Coronary artery (tissue), 2 donors: ENCODE measurements around the gene GPR37.

ENCODE experiments used
- DNase-seq: peaks from one replicate; pipeline ENCODE4 v3.0.0-alpha.2; 2017; ENCODE audit warnings: low spot score
- H3K27ac ChIP-seq, 2 donors: fragments of 200-600 bp; sonication (generic); one replicate each; pipeline ENCODE4 v1.5.1; 2016 to 2019
- H3K4me3 ChIP-seq: fragments of 200-600 bp; sonication (generic); 2 replicates; pipeline ENCODE4 v1.5.1; 2016; ENCODE audit warnings: mild to moderate bottlenecking, moderate library complexity
- TF ChIP-seq, protein P1 (sequence below): fragments of 200-600 bp; sonication (generic); IDR thresholded peaks from one replicate; pipeline ENCODE4 v1.5.1; 2019; ENCODE audit warnings: antibody characterized with exemption

GPR37 gene

DNA sequence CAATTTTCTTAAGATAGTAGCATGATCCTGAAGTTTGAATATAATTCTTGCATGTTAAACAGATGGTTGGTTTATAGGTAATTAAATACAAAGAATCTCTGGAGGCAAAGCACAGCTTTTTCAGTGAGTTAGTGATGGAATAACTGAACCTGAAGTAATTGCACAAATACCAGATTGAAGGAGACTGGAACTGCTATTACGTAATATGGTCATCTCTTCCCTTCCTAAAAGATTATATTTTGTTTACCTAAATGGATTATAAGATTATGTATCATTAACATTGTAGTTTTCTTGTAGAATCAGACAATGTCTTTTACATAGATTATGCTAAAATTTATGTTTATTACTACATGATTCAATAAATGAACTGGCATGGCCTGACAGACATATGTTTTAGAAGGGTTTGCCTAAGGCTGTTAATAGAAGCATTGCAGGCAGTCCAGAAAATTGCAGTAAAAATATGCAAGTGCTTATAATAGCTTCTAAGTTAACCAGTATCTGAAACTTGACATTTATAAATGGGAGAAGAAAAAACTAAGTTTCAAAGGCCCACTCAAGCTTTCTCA lies 35.8 kb upstream of the GPR37 start:
- no peak for DNase-seq
- TF ChIP-seq, protein P1, sequence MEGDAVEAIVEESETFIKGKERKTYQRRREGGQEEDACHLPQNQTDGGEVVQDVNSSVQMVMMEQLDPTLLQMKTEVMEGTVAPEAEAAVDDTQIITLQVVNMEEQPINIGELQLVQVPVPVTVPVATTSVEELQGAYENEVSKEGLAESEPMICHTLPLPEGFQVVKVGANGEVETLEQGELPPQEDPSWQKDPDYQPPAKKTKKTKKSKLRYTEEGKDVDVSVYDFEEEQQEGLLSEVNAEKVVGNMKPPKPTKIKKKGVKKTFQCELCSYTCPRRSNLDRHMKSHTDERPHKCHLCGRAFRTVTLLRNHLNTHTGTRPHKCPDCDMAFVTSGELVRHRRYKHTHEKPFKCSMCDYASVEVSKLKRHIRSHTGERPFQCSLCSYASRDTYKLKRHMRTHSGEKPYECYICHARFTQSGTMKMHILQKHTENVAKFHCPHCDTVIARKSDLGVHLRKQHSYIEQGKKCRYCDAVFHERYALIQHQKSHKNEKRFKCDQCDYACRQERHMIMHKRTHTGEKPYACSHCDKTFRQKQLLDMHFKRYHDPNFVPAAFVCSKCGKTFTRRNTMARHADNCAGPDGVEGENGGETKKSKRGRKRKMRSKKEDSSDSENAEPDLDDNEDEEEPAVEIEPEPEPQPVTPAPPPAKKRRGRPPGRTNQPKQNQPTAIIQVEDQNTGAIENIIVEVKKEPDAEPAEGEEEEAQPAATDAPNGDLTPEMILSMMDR: no peak

DNA sequence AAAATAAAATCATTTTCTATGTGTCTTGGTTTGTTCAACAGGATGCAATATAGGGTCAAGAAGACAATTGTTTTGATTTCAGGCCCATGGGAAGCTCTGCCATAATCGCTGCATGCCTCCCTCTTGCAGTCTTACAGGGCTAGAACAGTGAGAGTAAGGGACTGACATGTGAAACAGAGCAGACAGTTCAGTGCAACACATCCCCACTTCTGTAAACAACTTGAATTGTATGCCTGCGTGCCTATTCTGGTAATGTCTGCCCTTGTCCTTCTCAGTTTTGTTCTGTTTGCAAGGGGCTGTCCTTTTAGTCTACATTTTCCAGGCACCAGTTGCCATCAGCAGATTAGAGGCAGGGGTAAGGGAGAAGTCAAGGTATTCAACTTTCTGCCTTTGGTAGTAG lies 34.8 kb upstream of the GPR37 start:
- Histone ChIP-seq H3K27ac (no peak overlapping the region), H3K4me3 (no peak overlapping the region)
- DNase-seq: no peak
- TF ChIP-seq, protein P1: no peak

More for the DNA sequence above, 35.8 kb upstream of the GPR37 start:
- H3K27ac ChIP-seq: no peak overlapping the region
- no peak overlapping the region for H3K4me3 ChIP-seq

DNA sequence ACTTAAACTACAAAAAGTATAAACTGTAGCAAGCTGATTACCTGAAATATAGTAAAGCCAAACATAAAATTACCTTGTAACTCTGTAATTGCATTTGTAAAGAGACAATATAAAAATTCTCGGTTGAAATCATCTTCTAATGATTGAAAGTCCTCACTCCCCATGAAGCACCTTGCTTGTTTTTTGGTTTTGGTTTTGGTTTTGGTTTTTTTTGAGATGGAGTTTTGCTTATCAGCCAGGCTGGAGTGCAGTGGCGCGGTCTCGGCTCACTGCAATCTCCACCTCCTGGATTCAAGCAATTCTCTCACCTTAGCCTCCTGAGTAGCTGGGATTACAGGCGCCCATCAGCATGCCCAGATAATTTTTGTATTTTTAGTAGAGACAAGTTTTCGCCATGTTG lies 33.9 kb upstream of the GPR37 start:
- no peak overlapping the region for H3K4me3 ChIP-seq
- no peak for DNase-seq

DNA sequence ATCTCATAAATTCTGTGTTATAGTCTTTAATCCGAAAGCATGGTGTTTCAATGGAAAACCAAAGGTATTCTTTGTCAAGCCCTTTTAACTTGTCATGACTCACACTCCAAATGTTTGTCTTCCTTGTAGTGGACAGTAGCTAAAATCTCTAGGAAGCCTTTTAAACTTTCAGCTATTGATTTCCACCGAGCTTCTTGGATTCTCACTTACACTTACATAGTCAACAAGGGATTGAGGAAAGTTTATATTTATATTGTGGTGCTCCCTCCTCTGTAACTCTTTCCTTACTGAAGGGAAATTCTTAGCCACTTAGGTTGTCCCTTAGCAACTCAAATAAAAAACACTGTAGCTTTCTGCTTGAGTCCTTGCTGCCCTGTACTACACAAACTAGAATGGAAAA lies 31.2 kb upstream of the GPR37 start:
- TF ChIP-seq, protein P1: no peak
- Histone ChIP-seq H3K4me3 (no peak overlapping the region), H3K27ac (no peak overlapping the region)
- DNase-seq: no peak

More for the DNA sequence above, 33.9 kb upstream of the GPR37 start:
- H3K27ac ChIP-seq: no peak overlapping the region
- TF ChIP-seq, protein P1: no peak

DNA sequence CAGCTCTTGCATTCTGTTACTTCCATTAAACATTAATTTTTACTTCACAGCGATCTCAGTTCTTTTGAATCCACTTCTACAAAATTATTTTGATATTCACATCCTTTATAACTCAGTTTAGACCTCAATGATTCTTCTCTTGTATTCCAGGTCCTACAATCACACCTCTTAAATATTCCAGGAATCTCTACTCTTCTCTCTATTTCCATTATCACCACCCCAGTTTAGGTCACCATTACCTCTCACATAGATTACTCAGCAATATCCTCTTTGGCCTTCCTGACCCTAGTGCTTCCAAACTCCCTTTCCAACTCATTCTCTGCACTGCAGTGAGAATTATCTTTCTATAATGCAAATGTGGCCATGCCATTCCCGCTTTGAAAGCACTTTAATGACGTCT lies 27.1 kb upstream of the GPR37 start:
- H3K4me3 ChIP-seq: no peak overlapping the region
- DNase-seq: no peak
- TF ChIP-seq, protein P1: no peak
- no peak overlapping the region for H3K27ac ChIP-seq

DNA sequence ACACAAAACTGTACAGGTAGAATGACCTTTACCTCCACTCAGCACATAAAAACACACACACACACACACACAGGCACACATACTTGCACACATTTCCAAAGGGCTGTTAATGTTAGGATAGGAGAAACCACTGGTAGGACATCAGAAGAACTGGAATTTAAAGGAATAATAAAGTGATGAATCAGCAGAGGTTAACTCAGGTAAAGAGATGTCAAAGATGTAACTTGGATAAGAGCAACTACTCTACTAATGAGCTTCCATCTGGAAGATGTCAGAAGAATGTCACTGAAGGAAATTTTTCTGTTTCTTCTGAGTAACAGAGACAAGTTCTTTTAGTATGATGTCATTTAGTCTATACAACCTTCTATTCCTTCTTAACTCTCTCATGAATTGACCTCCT lies 26.4 kb upstream of the GPR37 start:
- TF ChIP-seq, protein P1: no peak
- Histone ChIP-seq H3K27ac (no peak overlapping the region), H3K4me3 (no peak overlapping the region)
- no peak for DNase-seq

DNA sequence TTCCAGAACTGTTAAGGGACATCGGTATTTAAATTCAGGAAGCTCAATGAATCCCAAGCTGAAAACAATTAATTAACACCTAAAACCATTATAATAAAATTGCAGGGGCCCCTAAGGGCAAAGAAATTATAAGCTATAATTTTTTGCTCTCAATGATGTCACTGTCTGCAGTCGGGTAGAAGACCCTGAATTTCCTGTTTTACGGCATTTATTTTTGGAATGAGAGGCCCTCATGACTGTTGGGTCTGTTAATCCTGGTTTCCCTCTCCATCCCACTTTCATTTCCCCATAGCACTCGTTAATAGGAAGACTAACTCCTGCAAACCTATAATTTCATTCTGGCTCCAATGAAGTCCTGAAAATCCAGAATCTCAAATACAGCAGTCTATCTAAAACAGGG lies 25.8 kb upstream of the GPR37 start:
- no peak overlapping the region for H3K27ac ChIP-seq
- H3K4me3 ChIP-seq: no peak overlapping the region
- TF ChIP-seq, protein P1: no peak
- no peak for DNase-seq
